ENCODE results near the gene NOTUM.

NOTUM gene

DNA sequence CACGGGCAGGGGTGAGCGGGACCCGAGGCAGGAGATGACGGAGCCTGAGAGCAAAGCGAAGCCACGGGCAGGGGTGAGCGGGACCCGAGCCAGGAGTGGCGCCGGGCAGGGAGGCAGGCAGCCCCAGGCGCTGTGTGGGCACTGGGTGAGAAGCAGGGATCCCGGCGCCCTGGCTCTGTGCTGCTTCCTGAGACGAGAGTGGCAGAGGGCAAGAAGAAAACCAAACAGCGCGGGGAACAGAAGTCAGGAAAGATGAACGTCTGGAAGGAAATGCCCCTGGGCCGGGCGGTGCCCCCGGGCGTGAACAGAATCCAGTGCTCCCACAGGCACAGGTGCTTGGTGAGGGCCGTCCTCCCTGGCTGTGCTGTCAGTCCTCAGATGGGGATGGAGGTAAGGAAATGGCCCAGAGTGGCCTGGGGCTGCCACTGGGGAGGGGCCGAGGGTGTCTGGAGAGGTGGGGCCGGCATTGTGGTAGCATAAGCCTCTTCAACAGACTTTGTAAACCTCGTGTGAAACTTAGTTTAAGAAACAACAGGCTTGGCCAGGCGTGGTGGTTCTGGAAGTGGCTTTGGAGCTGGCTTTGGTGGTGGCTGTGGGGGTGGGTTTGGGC lies 26.3 kb upstream of the NOTUM start:
- TF ChIP-seq, protein P1, sequence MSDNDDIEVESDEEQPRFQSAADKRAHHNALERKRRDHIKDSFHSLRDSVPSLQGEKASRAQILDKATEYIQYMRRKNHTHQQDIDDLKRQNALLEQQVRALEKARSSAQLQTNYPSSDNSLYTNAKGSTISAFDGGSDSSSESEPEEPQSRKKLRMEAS (IDR thresholded peaks at IDR 0.05): no peak
- TF ChIP-seq YY1 (IDR thresholded peaks at IDR 0.05; ENCODE audit: low read depth) (no peak), NFIC (IDR thresholded peaks at IDR 0.05) (no peak), CEBPB (IDR thresholded peaks at IDR 0.05) (no peak), RAD21 (IDR thresholded peaks at IDR 0.05; ENCODE audit: low read depth) (no peak)

DNA sequence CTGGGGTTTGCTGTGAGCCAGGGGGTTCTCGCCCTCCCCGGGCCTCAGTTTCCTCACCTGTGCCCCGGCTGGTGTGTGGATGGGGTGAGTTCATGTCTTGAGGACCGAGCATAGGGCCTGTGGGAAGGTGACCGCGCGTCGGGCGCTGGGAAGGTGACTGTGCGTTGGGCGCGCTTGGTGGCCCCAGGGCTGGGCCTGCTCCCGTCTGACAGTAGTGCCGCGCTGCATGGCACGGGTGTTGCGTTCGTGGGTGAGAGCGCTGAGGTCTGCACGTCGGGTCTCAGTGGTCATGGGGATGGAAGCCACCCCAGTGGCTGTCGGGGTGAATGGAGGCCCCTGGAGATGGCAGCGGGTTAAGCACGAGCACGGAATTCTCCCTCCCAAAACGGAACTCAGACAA lies 25.6 kb upstream of the NOTUM start:
- TF ChIP-seq EP300 (IDR thresholded peaks at IDR 0.05; ENCODE audit: borderline replicate concordance) (no peak), CEBPB (IDR thresholded peaks at IDR 0.05) (no peak), NFIC (IDR thresholded peaks at IDR 0.05) (no peak), TAF1 (IDR thresholded peaks at IDR 0.05; ENCODE audit: low read depth) (no peak), CREB1 (IDR thresholded peaks at IDR 0.05; ENCODE audit: low read depth) (no peak), EGR1 (IDR thresholded peaks at IDR 0.05) (no peak), FOXM1 (IDR thresholded peaks at IDR 0.05; ENCODE audit: borderline replicate concordance, low read depth) (no peak), ZBTB7A (IDR thresholded peaks at IDR 0.05; ENCODE audit: low read depth) (no peak)
- TF ChIP-seq, protein P1 (IDR thresholded peaks at IDR 0.05): no peak

DNA sequence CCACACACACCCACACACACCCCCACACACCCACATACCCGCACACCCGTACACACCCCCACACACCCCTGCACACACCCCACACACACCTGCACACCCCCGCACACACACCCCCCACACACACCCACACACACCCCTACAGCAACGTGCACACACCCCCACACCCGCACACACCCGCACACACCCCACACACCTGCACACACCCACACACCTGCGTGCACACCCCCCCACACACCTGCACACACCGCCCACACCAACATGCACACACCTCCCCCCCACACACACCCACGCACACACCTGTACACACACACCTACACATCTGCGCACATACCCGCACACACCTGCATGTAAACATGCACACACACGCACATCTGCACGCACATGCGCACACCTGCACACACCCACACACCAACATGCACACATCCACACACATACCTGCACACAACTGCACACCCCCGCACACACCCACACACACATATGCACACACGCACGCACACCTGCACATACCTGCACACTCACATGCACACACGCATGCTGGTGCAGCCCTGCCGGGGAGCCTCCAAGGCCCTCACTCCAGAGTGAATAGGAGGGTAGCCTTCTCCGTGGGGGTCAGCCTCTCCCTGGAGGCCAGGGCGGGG lies 23.9 kb upstream of the NOTUM start:
- TF ChIP-seq ZBTB7A (IDR thresholded peaks at IDR 0.05; ENCODE audit: low read depth) (no peak), TAF1 (IDR thresholded peaks at IDR 0.05; ENCODE audit: low read depth) (no peak)
- TF ChIP-seq, protein P2, sequence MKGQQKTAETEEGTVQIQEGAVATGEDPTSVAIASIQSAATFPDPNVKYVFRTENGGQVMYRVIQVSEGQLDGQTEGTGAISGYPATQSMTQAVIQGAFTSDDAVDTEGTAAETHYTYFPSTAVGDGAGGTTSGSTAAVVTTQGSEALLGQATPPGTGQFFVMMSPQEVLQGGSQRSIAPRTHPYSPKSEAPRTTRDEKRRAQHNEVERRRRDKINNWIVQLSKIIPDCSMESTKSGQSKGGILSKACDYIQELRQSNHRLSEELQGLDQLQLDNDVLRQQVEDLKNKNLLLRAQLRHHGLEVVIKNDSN (IDR thresholded peaks at IDR 0.05): no peak

DNA sequence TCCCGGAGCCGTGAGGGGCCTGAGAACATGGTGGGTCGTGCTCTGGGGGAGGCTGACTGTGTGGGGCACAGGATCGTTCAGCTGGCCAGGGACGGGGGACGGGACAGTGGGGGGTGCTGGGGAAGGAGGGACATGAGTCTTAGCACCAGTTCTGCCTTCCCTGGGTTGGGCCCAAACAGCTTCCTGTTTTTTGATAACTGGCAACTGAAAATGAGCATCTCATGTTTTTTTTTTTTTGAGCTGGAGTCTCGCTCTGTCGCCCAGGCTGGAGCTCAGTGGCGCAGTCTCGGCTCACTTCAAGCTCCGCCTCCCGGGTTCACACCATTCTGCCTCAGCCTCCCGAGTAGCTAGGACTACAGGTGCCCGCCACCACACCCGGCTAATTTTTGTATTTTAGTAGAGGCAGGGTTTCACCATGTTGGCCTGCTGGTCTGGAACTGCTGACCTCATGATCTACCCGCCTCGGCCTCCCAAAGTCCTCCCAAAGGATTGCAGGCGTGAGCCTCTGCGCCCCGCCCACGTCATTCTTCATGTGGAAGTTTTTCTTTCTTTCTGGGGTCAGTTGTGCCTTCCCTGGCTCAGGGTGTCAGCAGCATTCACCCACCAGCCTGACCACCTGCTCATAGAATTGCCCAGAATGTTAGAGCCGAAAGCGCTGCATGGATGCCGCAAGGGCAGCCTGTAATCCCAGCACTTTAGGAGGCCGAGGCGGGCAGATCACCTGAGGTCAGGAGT lies 22.8 kb upstream of the NOTUM start:
- TF ChIP-seq EP300 (IDR thresholded peaks at IDR 0.05; ENCODE audit: borderline replicate concordance) (no peak), CREB1 (IDR thresholded peaks at IDR 0.05; ENCODE audit: low read depth) (no peak), NFIC (IDR thresholded peaks at IDR 0.05) (no peak)
- TF ChIP-seq, protein P2 (IDR thresholded peaks at IDR 0.05): no peak

DNA sequence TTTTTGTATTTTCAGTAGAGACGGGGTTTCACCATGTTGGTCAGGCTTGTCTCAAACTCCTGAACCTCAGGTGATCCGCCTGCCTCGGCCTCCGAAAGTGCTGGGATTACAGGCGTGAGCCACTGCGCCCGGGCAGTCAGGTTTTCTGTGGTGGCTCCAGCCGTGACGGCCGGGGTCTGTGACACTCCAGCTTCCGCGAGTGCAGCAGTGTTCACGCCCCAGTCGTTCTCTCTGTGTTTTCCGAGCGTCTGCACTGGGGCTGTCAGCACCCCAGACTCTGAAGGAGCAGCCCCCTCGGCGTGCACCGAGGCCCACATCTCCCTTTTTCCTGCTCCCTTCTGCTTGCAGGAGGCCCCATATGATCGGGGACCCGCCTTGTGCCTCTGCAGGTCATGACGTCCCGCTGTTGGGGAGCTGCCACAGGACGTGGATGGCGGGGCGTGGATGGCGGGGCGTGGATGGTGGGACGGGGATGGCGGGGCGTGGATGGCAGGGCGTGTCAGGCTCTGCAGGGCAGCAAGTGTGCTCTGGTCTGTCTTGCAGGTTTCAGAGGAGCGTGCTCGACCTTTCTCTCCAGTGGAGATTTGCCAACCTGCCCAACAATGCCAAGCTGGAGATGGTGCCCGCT lies 22.1 kb upstream of the NOTUM start:
- no peak for TF ChIP-seq EP300 (IDR thresholded peaks at IDR 0.05; ENCODE audit: borderline replicate concordance)
- TF ChIP-seq RAD21 (IDR thresholded peaks at IDR 0.05; ENCODE audit: low read depth): no peak
- no peak for TF ChIP-seq ZBTB7A (IDR thresholded peaks at IDR 0.05; ENCODE audit: low read depth)
- TF ChIP-seq, protein P2 (IDR thresholded peaks at IDR 0.05): no peak
- TF ChIP-seq, protein P3, sequence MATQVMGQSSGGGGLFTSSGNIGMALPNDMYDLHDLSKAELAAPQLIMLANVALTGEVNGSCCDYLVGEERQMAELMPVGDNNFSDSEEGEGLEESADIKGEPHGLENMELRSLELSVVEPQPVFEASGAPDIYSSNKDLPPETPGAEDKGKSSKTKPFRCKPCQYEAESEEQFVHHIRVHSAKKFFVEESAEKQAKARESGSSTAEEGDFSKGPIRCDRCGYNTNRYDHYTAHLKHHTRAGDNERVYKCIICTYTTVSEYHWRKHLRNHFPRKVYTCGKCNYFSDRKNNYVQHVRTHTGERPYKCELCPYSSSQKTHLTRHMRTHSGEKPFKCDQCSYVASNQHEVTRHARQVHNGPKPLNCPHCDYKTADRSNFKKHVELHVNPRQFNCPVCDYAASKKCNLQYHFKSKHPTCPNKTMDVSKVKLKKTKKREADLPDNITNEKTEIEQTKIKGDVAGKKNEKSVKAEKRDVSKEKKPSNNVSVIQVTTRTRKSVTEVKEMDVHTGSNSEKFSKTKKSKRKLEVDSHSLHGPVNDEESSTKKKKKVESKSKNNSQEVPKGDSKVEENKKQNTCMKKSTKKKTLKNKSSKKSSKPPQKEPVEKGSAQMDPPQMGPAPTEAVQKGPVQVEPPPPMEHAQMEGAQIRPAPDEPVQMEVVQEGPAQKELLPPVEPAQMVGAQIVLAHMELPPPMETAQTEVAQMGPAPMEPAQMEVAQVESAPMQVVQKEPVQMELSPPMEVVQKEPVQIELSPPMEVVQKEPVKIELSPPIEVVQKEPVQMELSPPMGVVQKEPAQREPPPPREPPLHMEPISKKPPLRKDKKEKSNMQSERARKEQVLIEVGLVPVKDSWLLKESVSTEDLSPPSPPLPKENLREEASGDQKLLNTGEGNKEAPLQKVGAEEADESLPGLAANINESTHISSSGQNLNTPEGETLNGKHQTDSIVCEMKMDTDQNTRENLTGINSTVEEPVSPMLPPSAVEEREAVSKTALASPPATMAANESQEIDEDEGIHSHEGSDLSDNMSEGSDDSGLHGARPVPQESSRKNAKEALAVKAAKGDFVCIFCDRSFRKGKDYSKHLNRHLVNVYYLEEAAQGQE (IDR thresholded peaks at IDR 0.05; ENCODE audit: low read depth): no peak
- no peak for TF ChIP-seq TEAD4 (IDR thresholded peaks at IDR 0.05)
- no peak for TF ChIP-seq TCF12 (IDR thresholded peaks at IDR 0.05; ENCODE audit: low read depth)

DNA sequence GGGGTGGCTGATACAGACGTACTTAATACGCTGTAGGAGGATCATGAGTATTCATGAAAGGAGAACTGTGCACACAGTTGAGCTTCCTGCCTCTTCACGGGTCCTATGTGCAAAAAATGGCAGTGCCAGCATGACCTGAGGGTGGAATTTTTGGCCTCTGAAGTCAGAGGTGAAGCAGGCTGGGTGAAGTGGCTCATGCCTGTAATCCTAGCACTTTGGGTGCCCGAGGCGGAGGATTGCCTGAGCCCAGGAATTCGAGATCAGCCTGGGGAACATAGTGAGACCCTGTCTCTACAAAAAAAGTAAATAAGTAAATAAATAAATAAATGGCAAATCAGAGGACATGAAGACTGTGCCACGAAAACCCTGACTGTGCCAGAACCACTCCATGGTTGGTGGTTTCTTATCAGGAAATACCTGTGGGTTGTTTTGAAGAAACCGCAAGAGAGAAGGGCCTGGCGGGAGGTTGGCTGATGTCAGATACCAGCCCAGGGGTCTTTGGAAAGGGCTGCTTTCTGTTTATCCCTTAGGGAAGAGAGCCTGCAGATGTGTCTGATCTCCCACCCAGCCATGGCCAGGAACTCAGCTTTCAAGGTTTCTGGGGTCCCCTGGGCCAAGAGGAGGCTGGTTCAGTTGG lies 19.8 kb upstream of the NOTUM start:
- TF ChIP-seq CREB1 (IDR thresholded peaks at IDR 0.05; ENCODE audit: low read depth) (no peak), EP300 (IDR thresholded peaks at IDR 0.05; ENCODE audit: borderline replicate concordance) (no peak), EGR1 (IDR thresholded peaks at IDR 0.05) (no peak), CEBPB (IDR thresholded peaks at IDR 0.05) (no peak), TAF1 (IDR thresholded peaks at IDR 0.05; ENCODE audit: low read depth) (no peak), FOXM1 (IDR thresholded peaks at IDR 0.05; ENCODE audit: borderline replicate concordance, low read depth) (no peak)
- TF ChIP-seq, protein P3 (IDR thresholded peaks at IDR 0.05; ENCODE audit: low read depth): no peak
- TF ChIP-seq, protein P2 (IDR thresholded peaks at IDR 0.05): no peak
- TF ChIP-seq, protein P1 (IDR thresholded peaks at IDR 0.05): no peak
